Activated T-cell treated with anti-CD3 and anti-CD28 coated beads, Interleukin-2, amount 50 U/mL, for 4 hours (primary cell): ENCODE measurements around the gene RYR2. TPM values are rescaled to one million over a fixed set of nuclear protein-coding genes. Genes with fewer than 3 reads are reported as not detected.
"Not testable (repeated sequence)": the region's sequence is repeated elsewhere in the genome, so short reads cannot be mapped to it uniquely, and the experiment has no call there.

Source experiments
- ATAC-seq, 2 donors: fragments of 200-7000 bp; cut with Tn5 transposase; one replicate each; pipeline ENCODE4 v1.10.0; 2021
- DNase-seq: peaks from one replicate; pipeline ENCODE4 v3.0.0-alpha.2; 2020
- H3K27me3 Mint-ChIP-seq: one replicate; pipeline ENCODE4 v1.8.0; 2021; ENCODE audit warnings: low read depth, mixed read lengths
- H3K36me3 Mint-ChIP-seq: one replicate; pipeline ENCODE4 v1.8.0; 2022; ENCODE audit warnings: mixed read lengths; ENCODE audit not compliant: insufficient read depth
- H3K4me1 Mint-ChIP-seq: one replicate; pipeline ENCODE4 v1.8.0; 2021; ENCODE audit warnings: low read depth, mixed read lengths
- H3K4me3 Mint-ChIP-seq: one replicate; pipeline ENCODE4 v1.8.0; 2021; ENCODE audit warnings: mild to moderate bottlenecking, moderate library complexity, mixed read lengths
- H3K9me3 Mint-ChIP-seq: one replicate; pipeline ENCODE4 v1.8.0; 2021; ENCODE audit warnings: mixed read lengths
- total RNA-seq, 3 donors: library from RNA; stranded (reverse); gene quantifications; one replicate each; pipeline ENCODE4 v1.2.1, GENCODE V29; 2021

Gene RYR2
- total RNA-seq, 3 donors from 2014 or later, result 0.05 to 0.08 (median 0.05) TPM

GRCh38 chr1:237838904-237839534 is 797.0 kb downstream of the RYR2 start:
- Mint-ChIP-seq H3K27me3 (no peaks in the 10 kb centered on the region), H3K4me1 (no peaks in the 10 kb centered on the region), H3K36me3 (no peaks in the 10 kb centered on the region), H3K9me3 (no peaks in the 10 kb centered on the region), H3K4me3 (no peak overlapping the region)
- DNase-seq (no peak), ATAC-seq (no peak)

GRCh38 chr1:237841485-237841884 is 799.5 kb downstream of the RYR2 start:
- no peaks in the 10 kb centered on the region for H3K4me1 Mint-ChIP-seq
- H3K9me3 Mint-ChIP-seq, result peaks cover 13% of the 10 kb centered on the region
- no peaks in the 10 kb centered on the region for H3K27me3 Mint-ChIP-seq
- ATAC-seq (no peak), DNase-seq (no peak)
- H3K4me3 Mint-ChIP-seq, result no peak overlapping the region
- no peaks in the 10 kb centered on the region for H3K36me3 Mint-ChIP-seq

GRCh38 chr1:237843516-237843915 is 801.5 kb downstream of the RYR2 start:
- not testable (repeated sequence) for H3K4me1 Mint-ChIP-seq, H3K4me3 Mint-ChIP-seq, DNase-seq, H3K36me3 Mint-ChIP-seq, H3K27me3 Mint-ChIP-seq, ATAC-seq
- H3K9me3 Mint-ChIP-seq, result peaks cover 13% of the 10 kb centered on the region

GRCh38 chr1:237851210-237851845 is 809.3 kb downstream of the RYR2 start:
- Mint-ChIP-seq H3K4me1 (no peaks in the 10 kb centered on the region), H3K9me3 (peaks cover 3% of the 10 kb centered on the region), H3K27me3 (no peaks in the 10 kb centered on the region), H3K36me3 (no peaks in the 10 kb centered on the region), H3K4me3 (no peak overlapping the region)
- DNase-seq (no peak), ATAC-seq (no peak)

GRCh38 chr1:237852342-237852741 is 810.4 kb downstream of the RYR2 start:
- Mint-ChIP-seq H3K27me3 (no peaks in the 10 kb centered on the region), H3K4me1 (no peaks in the 10 kb centered on the region), H3K4me3 (no peak overlapping the region), H3K36me3 (no peaks in the 10 kb centered on the region), H3K9me3 (peaks cover 3% of the 10 kb centered on the region)
- no peak for DNase-seq
- no peak for ATAC-seq

- Mint-ChIP-seq H3K4me3 (no peak overlapping the region), H3K36me3 (no peaks in the 10 kb centered on the region), H3K9me3 (no peaks in the 10 kb centered on the region), H3K4me1 (no peaks in the 10 kb centered on the region), H3K27me3 (peaks cover 3% of the 10 kb centered on the region)
- DNase-seq (no peak), ATAC-seq (no peak)
Observed at GRCh38 chr1:237857455-237857854, 815.5 kb downstream of the RYR2 start.

- DNase-seq (no peak), ATAC-seq (no peak)
- Mint-ChIP-seq H3K4me3 (no peak overlapping the region), H3K9me3 (no peaks in the 10 kb centered on the region), H3K36me3 (no peaks in the 10 kb centered on the region), H3K4me1 (no peaks in the 10 kb centered on the region), H3K27me3 (peaks cover 3% of the 10 kb centered on the region)
Observed at GRCh38 chr1:237858992-237859391, 817.0 kb downstream of the RYR2 start.

GRCh38 chr1:237861944-237862343 is 820.0 kb downstream of the RYR2 start:
- H3K36me3 Mint-ChIP-seq, result no peaks in the 10 kb centered on the region
- ATAC-seq (no peak), DNase-seq (no peak)
- H3K4me1 Mint-ChIP-seq, result peaks cover 2% of the 10 kb centered on the region
- H3K9me3 Mint-ChIP-seq, result no peaks in the 10 kb centered on the region
- no peak overlapping the region for H3K4me3 Mint-ChIP-seq
- H3K27me3 Mint-ChIP-seq, result peaks cover 14% of the 10 kb centered on the region

- ATAC-seq (no peak), DNase-seq (no peak)
- Mint-ChIP-seq H3K27me3 (peaks cover 14% of the 10 kb centered on the region), H3K36me3 (no peaks in the 10 kb centered on the region), H3K9me3 (no peaks in the 10 kb centered on the region), H3K4me1 (peaks cover 2% of the 10 kb centered on the region), H3K4me3 (no peak overlapping the region)
Observed at GRCh38 chr1:237863234-237863633, 821.2 kb downstream of the RYR2 start.

GRCh38 chr1:237864338-237865244 is 822.6 kb downstream of the RYR2 start:
- Mint-ChIP-seq H3K27me3 (peaks cover 14% of the 10 kb centered on the region), H3K9me3 (no peaks in the 10 kb centered on the region), H3K36me3 (no peaks in the 10 kb centered on the region), H3K4me1 (peaks cover 2% of the 10 kb centered on the region), H3K4me3 (no peak overlapping the region)
- no peak for ATAC-seq
- no peak for DNase-seq

GRCh38 chr1:237867380-237867888 is 825.5 kb downstream of the RYR2 start:
- DNase-seq (no peak), ATAC-seq (no peak)
- no peaks in the 10 kb centered on the region for H3K36me3 Mint-ChIP-seq
- H3K27me3 Mint-ChIP-seq, result peaks cover 13% of the 10 kb centered on the region
- peaks cover 2% of the 10 kb centered on the region for H3K4me1 Mint-ChIP-seq
- H3K4me3 Mint-ChIP-seq, result no peak overlapping the region
- H3K9me3 Mint-ChIP-seq, result no peaks in the 10 kb centered on the region

GRCh38 chr1:237868817-237869600 is 827.0 kb downstream of the RYR2 start:
- H3K9me3 Mint-ChIP-seq, result no peaks in the 10 kb centered on the region
- DNase-seq (no peak), ATAC-seq (no peak)
- no peaks in the 10 kb centered on the region for H3K36me3 Mint-ChIP-seq
- H3K27me3 Mint-ChIP-seq, result peaks cover 13% of the 10 kb centered on the region
- no peak overlapping the region for H3K4me3 Mint-ChIP-seq
- peaks cover 2% of the 10 kb centered on the region for H3K4me1 Mint-ChIP-seq

GRCh38 chr1:237873487-237874211 is 831.7 kb downstream of the RYR2 start:
- no peaks in the 10 kb centered on the region for H3K9me3 Mint-ChIP-seq
- H3K4me1 Mint-ChIP-seq, result no peaks in the 10 kb centered on the region
- peaks cover 3% of the 10 kb centered on the region for H3K27me3 Mint-ChIP-seq
- no peaks in the 10 kb centered on the region for H3K36me3 Mint-ChIP-seq
- ATAC-seq, result no peak
- no peak for DNase-seq
- H3K4me3 Mint-ChIP-seq, result no peak overlapping the region
